ENCODE measurements around the gene ATP1A1. TPM values are rescaled to one million over a fixed set of nuclear protein-coding genes. Genes with fewer than 3 reads are reported as not detected.

The ATP1A1 gene
- polyA plus RNA-seq, 3 donors, result 32.3 to 135 (median 32.7) TPM

- Mint-ChIP-seq H3K9me3 (no peaks in the 10 kb centered on the region), H3K4me3 (no peak overlapping the region), H3K27me3 (ENCODE audit: low read depth in 3 of 3) (peaks cover 1 to 4% (median 4%) of the 10 kb centered on the region in 3 donors), H3K27ac (no peak overlapping the region), H3K36me3 (no peaks in the 10 kb centered on the region), H3K4me1 (no peaks in the 10 kb centered on the region)
- Histone ChIP-seq H2AFZ (ENCODE audit: insufficient read depth, low read depth, low read length, poor library complexity, severe bottlenecking) (no peak overlapping the region), H3K36me3 (replicated peaks in 1 of 2; ENCODE audit: control insufficient read depth in 1 of 2, insufficient read depth in 2 of 2, low read length in 2 of 2) (no peaks in the 10 kb centered on the region), H3K4me3 (replicated peaks in 1 of 3; ENCODE audit: low read depth in 2 of 3, low read length in 3 of 3) (no peak overlapping the region), H3K27me3 (ENCODE audit: control insufficient read depth in 2 of 2, insufficient read depth in 2 of 2, low read length in 2 of 2) (no peaks in the 10 kb centered on the region), H3K27ac (ENCODE audit: low read depth in 1 of 2, low read length in 2 of 2) (no peak overlapping the region), H3K9ac (ENCODE audit: insufficient read depth, low read length, poor library complexity, severe bottlenecking) (no peak overlapping the region), H3K79me2 (ENCODE audit: insufficient read depth, low read length) (no peaks in the 10 kb centered on the region), H4K20me1 (ENCODE audit: insufficient read depth, low read length) (no peaks in the 10 kb centered on the region), H3K4me1 (ENCODE audit: control insufficient read depth in 1 of 2, insufficient read depth in 2 of 2, low read length in 2 of 2) (no peaks in the 10 kb centered on the region), H3K4me2 (replicated peaks; ENCODE audit: extremely low read depth, low read length, poor library complexity, severe bottlenecking) (no peak overlapping the region), H3K9me3 (replicated peaks in 1 of 2; ENCODE audit: control insufficient read depth in 1 of 2, insufficient read depth in 1 of 2, low read length in 2 of 2) (no peaks in the 10 kb centered on the region)
- 100% methylated on average over 2 of the region's 3 CpGs for WGBS (ENCODE audit: insufficient coverage)
- intact Hi-C loops (cut with micrococcal nuclease), result no loop called here
- TF ChIP-seq CTCF (IDR thresholded peaks at IDR 0.05), result no peak
- DNase-seq, result no peak
Measured at GRCh38 chr1:116331523-116331922, 41.5 kb upstream of the ATP1A1 start.

DNA sequence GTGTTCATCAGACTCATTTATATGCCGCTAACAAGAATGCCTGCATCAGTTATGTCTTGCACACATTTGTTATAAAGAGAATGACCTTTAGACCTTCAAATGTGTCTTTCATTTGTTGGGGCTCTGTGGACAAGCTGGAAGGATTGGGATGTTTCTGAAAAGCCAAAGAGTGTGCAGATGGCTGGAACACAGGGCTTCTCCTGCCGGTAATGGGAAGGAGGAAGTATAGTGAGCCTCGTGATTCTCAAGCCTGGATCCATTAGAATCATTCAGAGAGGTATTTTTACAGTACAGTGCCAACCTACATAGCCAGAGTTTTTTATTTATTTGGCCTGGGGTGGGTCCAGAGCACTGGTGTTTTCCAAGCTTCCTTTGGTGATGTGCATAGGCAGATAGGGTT is 40.6 kb upstream of the ATP1A1 start:
- Histone ChIP-seq H3K79me2 (ENCODE audit: insufficient read depth, low read length) (no peaks in the 10 kb centered on the region), H3K36me3 (replicated peaks in 1 of 2; ENCODE audit: control insufficient read depth in 1 of 2, insufficient read depth in 2 of 2, low read length in 2 of 2) (no peaks in the 10 kb centered on the region), H3K9me3 (replicated peaks in 1 of 2; ENCODE audit: control insufficient read depth in 1 of 2, insufficient read depth in 1 of 2, low read length in 2 of 2) (no peaks in the 10 kb centered on the region), H2AFZ (ENCODE audit: insufficient read depth, low read depth, low read length, poor library complexity, severe bottlenecking) (no peak overlapping the region), H3K27me3 (ENCODE audit: control insufficient read depth in 2 of 2, insufficient read depth in 2 of 2, low read length in 2 of 2) (no peaks in the 10 kb centered on the region), H3K9ac (ENCODE audit: insufficient read depth, low read length, poor library complexity, severe bottlenecking) (no peak overlapping the region), H3K27ac (ENCODE audit: low read depth in 1 of 2, low read length in 2 of 2) (no peak overlapping the region), H3K4me3 (replicated peaks in 1 of 3; ENCODE audit: low read depth in 2 of 3, low read length in 3 of 3) (no peak overlapping the region), H3K4me2 (replicated peaks; ENCODE audit: extremely low read depth, low read length, poor library complexity, severe bottlenecking) (no peak overlapping the region), H4K20me1 (ENCODE audit: insufficient read depth, low read length) (no peaks in the 10 kb centered on the region), H3K4me1 (ENCODE audit: control insufficient read depth in 1 of 2, insufficient read depth in 2 of 2, low read length in 2 of 2) (no peaks in the 10 kb centered on the region)
- Mint-ChIP-seq H3K9me3 (no peaks in the 10 kb centered on the region), H3K4me1 (no peaks in the 10 kb centered on the region), H3K27ac (no peak overlapping the region), H3K27me3 (ENCODE audit: low read depth in 3 of 3) (peaks cover 3 to 4% (median 4%) of the 10 kb centered on the region in 3 donors), H3K36me3 (no peaks in the 10 kb centered on the region), H3K4me3 (no peak overlapping the region)
- no peak for TF ChIP-seq CTCF (IDR thresholded peaks at IDR 0.05)
- 83% methylated on average over 2 of the region's 3 CpGs for WGBS (ENCODE audit: insufficient coverage)
- no peak for DNase-seq
- intact Hi-C loops (cut with micrococcal nuclease), result no loop called here

Measured in CD14-positive monocyte (primary cell).